Measurements from ENCODE around the gene KLHL17.

Gene KLHL17

DNA sequence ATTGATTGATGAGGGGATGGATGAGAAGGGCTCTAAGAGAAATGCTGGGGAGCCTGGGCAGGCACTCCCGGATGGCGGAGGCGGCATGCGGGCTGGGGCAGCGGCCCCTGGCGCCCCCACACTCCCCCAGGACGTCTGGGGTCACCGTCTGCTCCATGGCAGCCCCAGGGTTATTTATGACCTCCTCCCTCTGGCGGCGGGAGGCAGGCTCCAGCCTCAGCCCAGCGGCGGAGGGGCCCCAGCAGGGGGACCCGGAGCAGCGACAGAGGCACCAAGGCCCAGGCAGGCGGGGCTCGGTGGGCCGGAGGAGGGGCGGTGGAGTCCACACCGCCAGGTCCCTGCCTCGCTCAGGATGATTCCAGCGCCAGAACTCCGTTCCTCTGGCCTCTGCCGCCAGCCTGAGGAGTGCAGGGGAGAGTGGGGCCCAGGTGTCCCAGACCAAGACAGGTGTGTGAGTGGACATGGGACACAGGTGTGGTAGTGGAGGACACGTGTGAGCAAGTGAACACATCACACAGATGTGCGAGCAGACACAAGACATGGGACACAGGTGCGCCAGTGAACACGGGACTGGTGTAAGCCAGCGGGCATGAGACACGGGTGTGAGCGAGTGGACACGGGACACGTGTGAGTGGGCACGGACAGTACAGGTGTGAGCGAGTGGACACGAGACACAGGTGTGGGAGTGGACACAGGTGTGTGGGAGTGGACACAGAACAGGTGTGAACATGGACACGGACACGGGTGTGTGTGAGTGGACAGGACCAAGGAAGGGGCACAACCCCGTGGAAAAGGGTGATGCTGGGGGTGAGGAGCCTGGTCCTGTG lies 39.2 kb upstream of the KLHL17 start:
- peak; percentile 86 for DNase-seq
- in situ Hi-C loops (cut with MboI; ENCODE audit: low pct_unique_long_range_greater_than_20kb, low sequenced_read_pairs) = no loop called here

DNA sequence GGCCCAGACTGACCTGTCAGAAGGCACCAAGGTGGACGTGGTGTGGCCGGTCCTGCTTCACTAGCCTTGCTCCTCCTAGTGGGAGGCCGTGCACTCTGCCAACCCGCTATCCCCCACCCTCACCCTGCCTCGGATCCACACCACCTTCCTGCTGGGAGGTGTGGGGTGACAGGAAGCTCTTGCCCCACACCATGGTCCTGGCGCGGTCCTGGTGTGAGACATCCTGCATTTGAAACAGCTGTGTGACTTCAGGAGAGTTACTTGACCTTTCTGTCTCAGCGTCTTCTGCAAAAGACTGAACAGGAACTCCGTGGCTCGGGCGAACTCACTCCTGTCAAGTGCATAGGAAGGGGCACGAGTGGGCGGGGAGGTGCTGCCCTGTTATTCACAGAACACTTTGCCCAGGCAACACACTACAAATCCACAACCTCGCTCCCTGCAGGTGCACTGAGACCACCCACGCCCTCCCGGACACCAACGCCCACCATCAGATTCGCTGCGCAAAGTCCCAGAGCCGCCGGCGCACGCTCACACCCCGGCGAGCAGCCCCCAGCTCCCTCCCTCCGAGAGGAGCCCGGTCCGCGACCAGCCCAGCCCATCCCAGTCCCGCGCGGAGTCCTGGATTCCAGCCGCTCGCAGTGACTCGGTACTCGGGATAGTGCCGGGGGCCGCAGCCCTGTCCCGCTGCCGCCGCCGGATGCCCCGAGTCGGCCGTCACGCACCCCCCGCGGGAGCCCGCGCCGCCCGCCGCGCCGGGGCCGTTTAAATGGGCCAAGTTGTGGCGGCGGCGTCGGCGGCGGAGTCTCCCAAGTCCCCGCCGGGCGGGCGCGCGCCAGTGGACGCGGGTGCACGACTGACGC lies 37.0 kb upstream of the KLHL17 start, which contains the start of gene SAMD11:
Gene SAMD11 (plus strand): TSS at position 793 of the 860 bp plus-strand sequence. CDS start 509 bp downstream, outside the sequence.
- DNase-seq = peak; percentile 78
- in situ Hi-C loops (cut with MboI; ENCODE audit: low pct_unique_long_range_greater_than_20kb, low sequenced_read_pairs) = no loop called here

DNA sequence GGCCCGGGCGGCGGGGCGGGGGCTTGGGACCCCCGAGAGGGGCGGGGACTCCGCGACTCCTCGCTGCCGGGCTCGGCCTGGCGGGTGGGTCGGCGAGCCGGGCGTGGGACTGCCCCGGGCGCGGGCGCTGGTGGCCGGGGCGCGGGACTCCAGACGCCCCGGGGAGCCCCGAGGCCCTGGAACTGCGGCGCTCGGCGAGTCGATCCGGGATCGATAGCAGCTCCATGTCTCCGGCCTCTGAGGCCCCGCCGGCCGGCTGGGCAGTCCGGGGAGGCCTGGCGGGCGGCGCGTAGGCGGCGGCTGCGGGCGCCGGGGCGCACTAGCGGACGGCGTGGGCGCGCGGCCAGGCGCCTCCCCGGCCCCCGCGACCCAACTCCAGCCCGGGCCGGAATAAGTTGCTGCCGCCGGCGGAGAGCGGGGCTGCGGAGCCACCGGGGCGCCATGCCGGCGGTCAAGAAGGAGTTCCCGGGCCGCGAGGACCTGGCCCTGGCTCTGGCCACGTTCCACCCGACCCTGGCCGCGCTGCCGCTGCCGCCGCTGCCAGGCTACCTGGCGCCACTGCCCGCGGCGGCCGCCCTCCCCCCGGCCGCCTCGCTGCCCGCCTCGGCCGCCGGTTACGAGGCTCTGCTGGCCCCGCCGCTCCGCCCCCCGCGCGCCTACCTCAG lies 36.3 kb upstream of the KLHL17 start:
- no peak for DNase-seq
- in situ Hi-C loops (cut with MboI; ENCODE audit: low pct_unique_long_range_greater_than_20kb, low sequenced_read_pairs) = no loop called here

DNA sequence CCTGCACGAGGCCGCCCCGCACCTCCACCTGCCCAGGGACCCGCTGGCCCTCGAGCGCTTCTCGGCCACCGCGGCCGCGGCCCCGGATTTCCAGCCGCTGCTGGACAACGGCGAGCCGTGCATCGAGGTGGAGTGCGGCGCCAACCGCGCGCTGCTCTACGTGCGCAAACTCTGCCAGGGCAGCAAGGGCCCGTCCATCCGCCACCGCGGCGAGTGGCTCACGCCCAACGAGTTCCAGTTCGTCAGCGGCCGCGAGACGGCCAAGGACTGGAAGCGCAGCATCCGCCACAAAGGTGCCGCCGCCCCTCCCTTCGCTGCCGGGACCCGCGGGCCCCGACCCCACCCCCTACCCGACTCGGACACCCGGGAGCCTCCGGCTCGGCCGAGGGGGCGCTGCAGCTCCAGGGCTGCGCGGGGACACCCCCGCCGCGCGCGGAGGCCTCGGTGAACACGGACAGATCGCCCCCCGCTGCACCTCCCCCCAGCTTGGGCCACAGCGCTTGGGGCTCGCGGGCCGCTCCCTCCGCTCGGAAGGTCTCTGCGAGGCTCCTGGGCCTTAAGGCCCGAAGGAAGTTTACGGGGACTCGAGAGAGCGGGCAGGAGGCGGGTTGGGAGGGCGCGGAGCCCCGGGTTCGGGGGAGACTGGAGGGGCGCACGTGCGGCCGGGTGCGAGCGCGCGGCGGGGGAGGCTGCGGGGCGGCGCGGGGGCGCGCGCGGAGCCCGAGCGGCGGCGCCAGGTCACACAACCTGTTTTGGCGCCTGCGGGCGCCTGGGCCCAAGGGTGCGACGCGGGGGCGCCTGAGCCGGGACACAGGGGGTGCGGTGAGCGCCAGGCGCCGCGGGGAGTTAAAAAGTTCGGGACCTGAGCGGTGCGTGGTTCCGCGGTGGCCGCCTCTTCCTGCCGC lies 35.5 kb upstream of the KLHL17 start:
- DNase-seq = no peak
- in situ Hi-C loops (cut with MboI; ENCODE audit: low pct_unique_long_range_greater_than_20kb, low sequenced_read_pairs) = no loop called here

DNA sequence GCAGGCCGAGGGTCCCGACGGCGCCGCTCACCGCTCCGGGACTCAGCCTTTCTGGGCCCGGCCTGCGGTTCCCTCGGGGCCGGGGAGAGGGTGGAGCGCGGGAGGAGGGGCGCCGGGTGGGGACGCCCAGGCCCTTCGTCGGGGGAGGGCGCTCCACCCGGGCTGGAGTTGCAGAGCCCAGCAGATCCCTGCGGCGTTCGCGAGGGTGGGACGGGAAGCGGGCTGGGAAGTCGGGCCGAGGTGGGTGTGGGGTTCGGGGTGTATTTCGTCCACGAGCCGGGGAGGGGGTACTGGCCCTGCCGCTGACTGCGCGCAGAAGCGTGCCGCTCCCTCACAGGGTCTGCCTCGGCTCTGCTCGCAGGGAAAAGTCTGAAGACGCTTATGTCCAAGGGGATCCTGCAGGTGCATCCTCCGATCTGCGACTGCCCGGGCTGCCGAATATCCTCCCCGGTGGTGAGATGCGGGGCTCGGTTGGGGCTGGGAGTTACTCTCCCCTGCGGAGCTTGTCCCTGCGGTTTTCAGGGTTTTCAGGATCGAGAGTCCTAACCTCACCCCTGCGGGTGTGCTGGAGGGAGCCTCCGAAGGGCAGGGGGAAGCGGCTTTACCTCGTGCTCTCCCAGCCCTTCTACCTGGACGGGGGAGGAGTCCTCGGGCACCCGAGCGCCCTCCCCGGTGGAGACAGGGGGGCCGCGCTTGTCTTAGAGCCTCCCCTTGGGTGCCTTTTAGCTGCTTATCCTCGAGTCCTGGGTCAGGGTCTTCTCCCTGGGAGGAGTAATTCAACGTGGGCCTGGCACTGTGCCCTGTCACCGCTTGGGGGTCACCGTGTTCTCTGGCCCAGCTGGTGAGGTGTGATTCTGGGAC lies 34.6 kb upstream of the KLHL17 start:
- DNase-seq = no peak
- in situ Hi-C loops (cut with MboI; ENCODE audit: low pct_unique_long_range_greater_than_20kb, low sequenced_read_pairs) = no loop called here

DNA sequence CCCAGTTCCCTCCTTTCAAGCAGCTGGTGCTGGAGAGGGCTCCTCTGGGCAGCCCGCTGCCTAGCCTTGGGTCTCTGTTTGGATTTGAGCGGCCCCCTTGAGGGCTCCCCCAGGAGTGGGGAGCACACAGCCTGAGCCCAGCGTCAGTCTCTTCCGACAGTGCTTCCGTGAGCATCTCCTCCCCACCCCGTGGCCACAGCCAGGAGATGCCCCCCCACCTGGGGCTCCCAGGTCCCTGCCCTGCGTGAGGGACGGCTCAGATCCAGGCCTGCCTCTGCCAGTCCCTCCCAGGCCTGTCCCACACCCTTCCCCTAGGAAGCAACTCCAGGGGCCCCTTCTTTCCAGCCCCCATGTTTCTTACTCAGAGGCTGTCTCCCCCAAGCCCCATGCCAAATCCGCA lies 33.1 kb upstream of the KLHL17 start:
- in situ Hi-C loops (cut with MboI; ENCODE audit: low pct_unique_long_range_greater_than_20kb, low sequenced_read_pairs) = no loop called here
- DNase-seq = no peak

DNA sequence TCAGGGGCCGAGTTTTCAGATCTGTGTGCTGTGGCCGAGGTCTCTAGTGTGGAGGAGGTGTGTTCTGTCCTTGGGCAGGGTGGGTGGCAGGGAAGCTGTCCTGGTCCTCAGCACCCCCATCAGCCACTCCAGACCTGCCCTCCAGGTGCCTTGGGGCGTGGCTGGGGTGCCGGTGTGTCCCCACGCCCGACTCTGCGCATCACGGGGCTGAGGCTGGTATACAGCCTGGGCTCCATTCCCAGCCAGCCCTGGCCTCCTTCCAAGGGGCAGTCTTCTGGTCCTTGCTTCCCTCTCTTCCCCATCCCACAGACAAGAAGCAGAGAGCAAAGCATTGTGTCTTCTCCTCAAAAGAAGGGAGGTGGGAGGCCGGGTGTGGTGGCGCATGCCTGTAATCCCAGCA lies 32.6 kb upstream of the KLHL17 start:
- DNase-seq = no peak
- in situ Hi-C loops (cut with MboI; ENCODE audit: low pct_unique_long_range_greater_than_20kb, low sequenced_read_pairs) = no loop called here

DNA sequence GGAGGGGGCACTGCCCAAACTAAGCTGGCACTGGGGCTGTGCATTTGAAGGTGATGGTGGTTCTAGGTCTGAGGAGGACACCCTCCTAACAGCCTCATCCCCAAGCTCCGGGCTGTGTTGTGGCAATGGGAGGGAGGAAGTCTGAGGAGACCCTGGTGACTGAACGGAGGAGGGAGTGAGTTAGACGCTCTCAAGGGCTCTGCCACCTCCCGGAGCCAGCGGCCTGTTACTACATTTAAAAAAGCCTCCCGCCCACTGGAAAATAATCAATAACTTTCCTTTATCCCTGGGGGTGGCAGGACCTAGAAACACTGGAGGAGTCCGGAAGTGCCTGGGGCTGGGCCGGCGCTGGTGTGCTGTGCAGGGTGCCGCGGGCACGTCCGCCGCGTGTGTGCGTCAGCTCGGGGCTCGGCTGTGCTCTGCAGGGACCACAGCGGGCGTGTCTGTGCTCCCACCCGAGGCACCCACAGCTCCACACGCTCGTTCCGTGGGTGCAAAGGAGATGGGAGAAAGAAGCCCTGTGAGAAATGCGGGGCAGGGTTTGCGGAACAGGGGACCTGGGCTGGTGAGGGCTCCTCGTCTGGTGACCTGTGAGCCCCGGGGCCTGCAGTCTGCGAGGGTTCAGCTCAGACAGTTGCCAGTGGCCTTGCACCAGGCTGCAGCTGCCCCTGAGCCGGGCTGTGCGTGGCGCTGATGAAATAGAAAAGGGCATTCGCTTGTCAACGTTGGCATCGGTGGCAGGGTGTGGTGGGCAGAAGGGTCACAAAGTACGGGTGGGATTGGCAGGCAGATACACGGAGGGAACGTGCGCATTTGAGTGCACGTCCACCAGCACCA lies 31.3 kb upstream of the KLHL17 start:
- DNase-seq = no peak
- in situ Hi-C loops (cut with MboI; ENCODE audit: low pct_unique_long_range_greater_than_20kb, low sequenced_read_pairs) = no loop called here

DNA sequence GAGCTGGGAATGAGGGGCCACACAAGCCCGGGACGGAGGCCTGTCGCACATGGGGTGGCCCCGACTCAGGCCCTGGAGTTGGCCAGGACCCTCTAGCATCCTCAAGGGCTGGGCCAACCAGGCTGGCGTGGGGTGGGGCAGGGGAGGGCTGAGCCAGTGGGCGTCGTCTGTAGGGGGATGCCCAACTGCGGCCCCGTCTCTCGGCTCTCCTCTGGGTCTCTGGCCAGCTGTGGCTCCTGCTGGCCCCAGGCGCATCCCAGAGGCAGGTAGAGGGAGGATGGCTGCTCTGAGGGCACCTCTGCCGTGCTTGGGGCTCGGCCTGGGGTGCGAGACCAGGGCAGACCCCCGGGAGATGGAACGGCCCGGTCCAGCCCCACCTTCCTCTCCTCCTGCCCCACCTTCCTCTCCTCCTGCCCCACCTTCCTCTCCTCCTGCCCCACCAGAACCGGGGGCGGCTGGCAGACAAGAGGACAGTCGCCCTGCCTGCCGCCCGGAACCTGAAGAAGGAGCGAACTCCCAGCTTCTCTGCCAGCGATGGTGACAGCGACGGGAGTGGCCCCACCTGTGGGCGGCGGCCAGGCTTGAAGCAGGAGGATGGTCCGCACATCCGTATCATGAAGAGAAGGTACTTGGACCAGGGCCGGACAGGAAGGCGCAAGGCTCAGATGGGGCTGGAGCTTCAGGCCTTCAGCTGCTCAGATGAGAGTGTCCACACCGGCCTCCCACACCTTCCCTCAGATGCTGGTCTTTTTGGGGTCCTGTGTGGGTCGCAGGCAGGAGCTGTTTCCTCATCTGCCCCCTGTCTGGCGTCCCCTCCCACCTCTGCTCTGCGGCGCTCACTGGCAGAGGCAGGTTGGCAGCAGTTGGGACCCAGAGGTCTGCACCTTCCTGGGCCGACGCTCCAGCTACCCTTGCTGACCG lies 30.4 kb upstream of the KLHL17 start:
- DNase-seq = no peak
- in situ Hi-C loops (cut with MboI; ENCODE audit: low pct_unique_long_range_greater_than_20kb, low sequenced_read_pairs) = no loop called here

DNA sequence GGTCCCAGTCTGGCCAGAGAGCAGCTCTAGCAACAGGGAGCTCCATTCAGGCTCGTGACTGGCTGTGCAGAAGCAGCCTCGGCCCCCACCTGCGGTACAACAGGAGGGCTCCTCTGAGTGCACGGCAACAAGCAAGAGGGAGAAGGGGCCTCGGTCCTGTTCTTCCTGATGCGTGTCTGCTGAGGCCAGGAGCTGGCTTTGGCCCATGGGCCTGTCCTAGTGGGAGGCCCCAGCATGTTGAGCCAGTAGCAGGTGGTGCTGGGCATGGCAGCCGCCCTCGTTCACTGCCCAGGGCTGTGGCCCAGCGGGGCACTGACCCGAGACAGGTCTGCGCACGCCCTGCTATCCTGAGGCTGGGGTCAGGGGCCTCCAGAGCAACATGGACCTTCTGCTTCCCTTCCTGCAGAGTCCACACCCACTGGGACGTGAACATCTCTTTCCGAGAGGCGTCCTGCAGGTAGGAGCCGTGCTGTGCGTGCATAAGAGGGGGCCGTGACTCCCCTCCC lies 29.7 kb upstream of the KLHL17 start:
- in situ Hi-C loops (cut with MboI; ENCODE audit: low pct_unique_long_range_greater_than_20kb, low sequenced_read_pairs) = no loop called here
- DNase-seq = no peak

DNA sequence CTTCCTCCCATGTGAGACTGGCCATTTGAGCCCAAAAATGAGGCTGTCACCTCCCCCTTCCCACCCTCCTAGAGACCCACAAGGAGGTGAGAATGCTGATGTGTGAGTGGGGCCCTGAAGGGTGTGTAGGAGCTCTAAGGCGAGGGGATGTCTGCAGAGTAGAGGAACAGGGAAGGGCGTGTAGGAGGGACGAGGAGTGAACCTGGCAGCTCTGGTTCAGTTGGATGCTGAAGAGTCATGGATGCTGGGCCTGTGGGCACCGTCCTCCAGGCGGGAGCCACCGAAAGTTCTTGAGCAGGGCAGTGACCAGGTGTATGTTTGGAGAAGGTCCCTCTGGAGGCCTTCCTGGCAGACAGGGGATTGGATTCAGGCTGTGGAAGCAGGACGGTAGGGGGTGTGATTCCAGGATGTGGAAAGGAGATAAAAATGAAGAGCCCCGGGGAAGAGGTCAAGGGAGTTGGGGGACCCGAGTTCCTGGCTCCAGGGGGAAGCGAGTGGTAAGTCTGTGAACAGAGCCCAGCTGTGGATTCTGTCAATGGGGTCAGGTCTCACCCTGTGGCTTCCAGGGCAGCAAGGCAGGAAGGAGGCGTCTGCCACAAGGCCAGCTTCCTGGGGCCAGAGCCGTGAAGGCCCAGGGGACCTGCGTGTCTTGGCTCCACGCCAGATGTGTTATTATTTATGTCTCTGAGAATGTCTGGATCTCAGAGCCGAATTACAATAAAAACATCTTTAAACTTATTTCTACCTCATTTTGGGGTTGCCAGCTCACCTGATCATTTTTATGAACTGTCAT lies 28.8 kb upstream of the KLHL17 start:
- in situ Hi-C loops (cut with MboI; ENCODE audit: low pct_unique_long_range_greater_than_20kb, low sequenced_read_pairs) = no loop called here
- no peak for DNase-seq

DNA sequence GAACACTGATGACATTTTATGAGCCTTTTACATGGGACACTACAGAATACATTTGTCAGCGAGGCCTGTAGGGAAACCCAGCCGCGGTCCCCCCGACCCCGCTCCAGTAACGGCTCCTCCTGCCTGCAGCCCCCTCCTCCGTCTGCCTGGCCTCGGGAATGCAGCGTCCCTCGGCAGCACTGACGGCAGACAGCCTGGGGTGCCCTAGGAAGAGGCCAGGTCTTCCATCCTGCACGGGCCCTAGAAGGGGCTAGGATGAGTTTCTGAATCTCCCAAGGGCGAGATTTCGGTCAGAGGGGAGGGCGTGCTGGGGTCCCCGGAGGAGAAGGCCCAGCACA lies 28.2 kb upstream of the KLHL17 start:
- in situ Hi-C loops (cut with MboI; ENCODE audit: low pct_unique_long_range_greater_than_20kb, low sequenced_read_pairs) = no loop called here
- no peak for DNase-seq

DNA sequence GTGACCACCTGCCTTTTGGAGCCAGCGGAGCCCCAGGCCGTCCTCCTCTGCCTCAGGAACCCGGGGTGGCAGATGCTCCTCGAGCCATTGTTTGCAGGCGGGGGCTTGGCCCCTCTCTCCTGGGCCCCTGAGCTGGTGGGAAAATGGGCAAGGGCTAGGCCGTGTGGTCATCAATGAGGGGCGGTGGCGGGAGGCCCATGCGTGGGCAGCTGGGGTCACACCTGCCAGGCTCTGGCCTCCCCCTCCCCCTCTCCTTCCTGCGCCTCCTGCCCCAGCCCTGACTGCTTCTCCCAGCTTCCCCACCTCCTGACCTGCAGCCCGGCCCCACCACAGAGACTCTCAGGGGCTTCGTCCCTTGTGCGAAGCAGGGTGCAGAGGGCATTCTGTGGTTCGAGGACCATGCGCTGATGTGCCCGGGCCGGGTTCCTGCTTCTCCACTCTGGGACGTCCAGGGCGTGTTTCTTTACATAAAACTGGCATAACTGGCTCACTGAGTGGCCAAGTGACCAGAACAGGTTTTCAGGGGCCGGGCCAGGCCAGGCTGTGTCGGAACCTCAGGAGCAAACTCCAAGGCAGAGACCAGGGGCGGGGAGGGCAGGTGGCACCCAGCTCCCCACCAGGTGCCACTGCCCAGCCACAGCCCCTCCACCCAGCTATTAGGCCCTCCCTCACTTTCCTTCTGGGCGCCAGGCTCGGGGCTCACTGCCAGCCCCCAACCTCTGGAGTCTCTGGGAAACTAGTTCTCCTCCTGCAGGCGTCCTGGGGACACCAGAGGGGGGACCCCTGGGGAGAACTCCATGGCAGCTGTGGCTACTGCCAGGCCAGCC lies 27.4 kb upstream of the KLHL17 start:
- no peak for DNase-seq
- in situ Hi-C loops (cut with MboI; ENCODE audit: low pct_unique_long_range_greater_than_20kb, low sequenced_read_pairs) = no loop called here

DNA sequence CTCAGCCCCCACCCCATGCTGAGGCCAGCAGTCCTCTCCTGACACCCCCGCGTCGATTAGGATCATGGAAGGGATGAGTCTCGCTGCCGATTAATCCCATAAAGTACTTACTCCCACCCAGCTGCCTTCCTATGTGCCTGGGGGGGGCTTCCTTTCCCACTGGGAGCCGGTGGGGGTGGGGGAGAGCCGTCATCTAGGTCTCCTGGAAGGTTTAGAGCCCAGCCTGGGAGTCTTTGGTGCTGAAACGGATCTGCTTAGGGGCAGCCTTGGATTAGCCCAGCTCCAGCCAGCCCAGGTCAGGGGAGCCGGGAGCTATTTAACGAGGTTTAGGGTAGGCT lies 26.8 kb upstream of the KLHL17 start:
- no peak for DNase-seq
- in situ Hi-C loops (cut with MboI; ENCODE audit: low pct_unique_long_range_greater_than_20kb, low sequenced_read_pairs) = no loop called here
